HepG2 (cell line): ENCODE results near the gene GPR137. TPM values are rescaled to one million over a fixed set of nuclear protein-coding genes. Genes with fewer than 3 reads are reported as not detected.

Experiments used
- ARID4A ChIP-seq: sonication (generic); formaldehyde crosslinking; IDR thresholded peaks from 2 replicates; pipeline ENCODE4 v1.5.0; 2020; ENCODE audit warnings: mild to moderate bottlenecking, missing genetic modification reagents, borderline replicate concordance
- ATF1 ChIP-seq: IDR thresholded peaks from 2 replicates; pipeline ENCODE4 v1.6.1; 2016; ENCODE audit warnings: mild to moderate bottlenecking, control low read depth
- DMAP1 ChIP-seq: IDR thresholded peaks from 2 replicates; pipeline ENCODE4 v1.6.1; 2016
- EEA1 ChIP-seq: sonication (generic); formaldehyde crosslinking; IDR thresholded peaks from 2 replicates; pipeline ENCODE4 v1.5.1; 2020; ENCODE audit warnings: mild to moderate bottlenecking, missing genetic modification reagents, borderline replicate concordance
- GLMP ChIP-seq: sonication (generic); formaldehyde crosslinking; IDR thresholded peaks from 2 replicates; pipeline ENCODE4 v1.9.0; 2021; ENCODE audit warnings: missing genetic modification reagents, mild to moderate bottlenecking, borderline replicate concordance
- HNRNPLL ChIP-seq: fragments of 200-400 bp; formaldehyde crosslinking; IDR thresholded peaks from 2 replicates; pipeline ENCODE4 v1.6.1; 2017; ENCODE audit warnings: mild to moderate bottlenecking, low read depth, low read length; ENCODE audit not compliant: poor library complexity, severe bottlenecking
- HOXD1 ChIP-seq: sonication (generic); formaldehyde crosslinking; IDR thresholded peaks from 2 replicates; pipeline ENCODE4 v1.5.0; 2020; ENCODE audit warnings: missing genetic modification reagents
- MTA3 ChIP-seq: sonication (generic); formaldehyde crosslinking; IDR thresholded peaks from 2 replicates; pipeline ENCODE4 v1.4.0; 2020; ENCODE audit warnings: missing genetic modification reagents
- NCOA2 ChIP-seq: sonication (generic); formaldehyde crosslinking; IDR thresholded peaks from 2 replicates; pipeline ENCODE4 v1.8.0; 2022; ENCODE audit warnings: inconsistent platforms
- NFYC ChIP-seq: IDR thresholded peaks from 2 replicates; pipeline ENCODE4 v1.6.1; 2016; ENCODE audit warnings: missing genetic modification reagents, missing compliant biosample characterization
- POGZ ChIP-seq: sonication (generic); formaldehyde crosslinking; IDR thresholded peaks from 2 replicates; pipeline ENCODE4 v1.4.0; 2020; ENCODE audit warnings: mild to moderate bottlenecking, missing genetic modification reagents
- POLR2G ChIP-seq: fragments of 200-400 bp; formaldehyde crosslinking; IDR thresholded peaks from 2 replicates; pipeline ENCODE4 v1.6.1; 2018; ENCODE audit warnings: mild to moderate bottlenecking, low read depth, low read length, moderate library complexity
- PRMT3 ChIP-seq: sonication (generic); formaldehyde crosslinking; IDR thresholded peaks from 2 replicates; pipeline ENCODE4 v1.8.1; 2022; ENCODE audit warnings: low read depth, mild to moderate bottlenecking, moderate library complexity, missing genetic modification reagents, borderline replicate concordance
- TOE1 ChIP-seq: sonication (generic); formaldehyde crosslinking; IDR thresholded peaks from 2 replicates; pipeline ENCODE4 v1.4.0; 2020; ENCODE audit warnings: mild to moderate bottlenecking, missing genetic modification reagents
- ZMAT5 ChIP-seq: sonication (generic); formaldehyde crosslinking; IDR thresholded peaks from 2 replicates; pipeline ENCODE4 v1.5.0; 2020; ENCODE audit warnings: mild to moderate bottlenecking, low read depth, missing genetic modification reagents, borderline replicate concordance
- ZNF430 ChIP-seq: sonication (generic); formaldehyde crosslinking; IDR thresholded peaks from 2 replicates; pipeline ENCODE4 v1.9.0; 2021; ENCODE audit warnings: mild to moderate bottlenecking, missing genetic modification reagents
- ZNF558 ChIP-seq: sonication (generic); formaldehyde crosslinking; IDR thresholded peaks from 2 replicates; pipeline ENCODE4 v1.9.0; 2022; ENCODE audit warnings: mild to moderate bottlenecking, missing genetic modification reagents, borderline replicate concordance
- ZNF562 ChIP-seq: sonication (generic); formaldehyde crosslinking; IDR thresholded peaks from 2 replicates; pipeline ENCODE4 v1.8.0; 2022; ENCODE audit warnings: missing genetic modification reagents, borderline replicate concordance
- ZNF570 ChIP-seq: sonication (generic); formaldehyde crosslinking; IDR thresholded peaks from 2 replicates; pipeline ENCODE4 v1.4.0; 2020; ENCODE audit warnings: mild to moderate bottlenecking, missing genetic modification reagents, borderline replicate concordance
- ZNF770 ChIP-seq: sonication (generic); formaldehyde crosslinking; IDR thresholded peaks from 2 replicates; pipeline ENCODE4 v1.5.0; 2020; ENCODE audit warnings: mild to moderate bottlenecking, missing genetic modification reagents
- polyA plus RNA-seq, 8 experiments: library from polyadenylated mRNA; depleted of rRNA in 3 of 8; stranded (reverse) in 7 of 8; unstranded in 1 of 8; fragments of >200 nt; fragmentation: Illumina TruSeq in 4 of 8; extraction: Trizol in 4 of 8; gene quantifications; 2 replicates each; pipeline versions ENCODE4 v1.2.1 to v1.2.3, GENCODE V29; 2011 to 2016; ENCODE audit warnings: low read depth in 4 of 8, missing spikeins in 1 of 8, mixed read lengths in 1 of 8; ENCODE audit not compliant: insufficient read depth in 1 of 8
- total RNA-seq, 5 experiments: library from RNA; depleted of rRNA; stranded (reverse); fragments of >200 nt; fragmentation: Illumina TruSeq; extraction: Trizol; gene quantifications; 2 replicates each; pipeline ENCODE4 v1.2.3, GENCODE V29; 2016; ENCODE audit warnings: low read depth in 1 of 5

The GPR137 gene
- total and polyA plus RNA-seq, 2 of the 13 experiments (the other 11 are each of a cell fraction or from before 2014, with no cell fraction given): 8.5 to 13.2 TPM

GRCh38 chr11:64241491-64242374 lies 43.9 kb upstream of the GPR137 start (continued):
- no peak for TF ChIP-seq GLMP (CRISPR knock-in tag)
- no peak for TF ChIP-seq ZMAT5 (CRISPR knock-in tag)
- TF ChIP-seq NFYC (CRISPR knock-in tag): no peak
- TF ChIP-seq HNRNPLL: peak; percentile 52
- TF ChIP-seq HOXD1 (CRISPR knock-in tag): 0 out of 2 replicates have a peak, but pooled peaks have one; percentile 55
- TF ChIP-seq ZNF430 (CRISPR knock-in tag): no peak
- TF ChIP-seq PRMT3 (CRISPR knock-in tag): no peak
- no peak for TF ChIP-seq NCOA2
- no peak for TF ChIP-seq ZNF570 (CRISPR knock-in tag)
- TF ChIP-seq ARID4A (CRISPR knock-in tag): peak; percentile 50
- TF ChIP-seq ZNF562 (CRISPR knock-in tag): no peak
- TF ChIP-seq ATF1 (CRISPR knock-in tag): no peak
- no peak for TF ChIP-seq DMAP1
- TF ChIP-seq ZNF558 (CRISPR knock-in tag): no peak
- TF ChIP-seq TOE1: no peak
- no peak for TF ChIP-seq ZNF770 (CRISPR knock-in tag)
- no peak for TF ChIP-seq EEA1 (CRISPR knock-in tag)
- TF ChIP-seq MTA3 (CRISPR knock-in tag): no peak
- TF ChIP-seq POLR2G: 0 out of 2 replicates have a peak, but pooled peaks have one; percentile 39
- no peak for TF ChIP-seq POGZ (CRISPR knock-in tag)
